Endothelial cell of umbilical vein (primary cell): ENCODE data around the gene PLEKHA3. TPM values are rescaled to one million over a fixed set of nuclear protein-coding genes. Genes with fewer than 3 reads are reported as not detected.

ENCODE experiments used
- BruUV-seq: library from RNA; stranded (reverse); fragments of 400-500 nt; replicated peaks from 2 replicates; lab custom pipeline; 2021; lab: Mats Ljungman, UMichigan
- CTCF ChIA-PET: fragments of 300-600, 350-600 bp; sonication (Branson Sonifier 250); formaldehyde crosslinking; loops from one replicate; lab custom pipeline; 2021; ENCODE audit warnings: antibody characterized with exemption, inconsistent platforms; lab: Charles Lee
- POLR2A ChIA-PET: fragments of 300-600, 350-600 bp; sonication (Branson Sonifier 250); formaldehyde crosslinking; loops from one replicate; lab custom pipeline; 2021; ENCODE audit warnings: antibody characterized with exemption, inconsistent platforms; lab: Charles Lee
- DNase-seq: peaks from one replicate; pipeline ENCODE4 v3.0.0-alpha.2; 2011; ENCODE audit warnings: low read depth, low spot score
- FAIRE-seq: peaks from 2 replicates; lab custom pipeline; 2011; peaks lifted over from hg19 to GRCh38; lab: Jason Lieb, UNC
- H2AFZ ChIP-seq: 2 replicates; pipeline ENCODE4 v1.6.0; 2012; ENCODE audit warnings: low read depth, low read length, control low read depth, inconsistent platforms
- H3K27ac ChIP-seq: 2 replicates; pipeline ENCODE4 v1.5.1; 2011; ENCODE audit warnings: low read depth, mild to moderate bottlenecking, control low read depth, low read length, moderate library complexity; ENCODE audit not compliant: insufficient read depth
- H3K27me3 ChIP-seq, 2 experiments: 2 replicates each; pipeline versions ENCODE4 v1.6.0 to v1.6.1; 2011; ENCODE audit warnings: low read length in 2 of 2, mixed read lengths in 1 of 2; ENCODE audit not compliant: control insufficient read depth in 2 of 2, insufficient read depth in 2 of 2
- H3K36me3 ChIP-seq, 2 experiments: 2 replicates in 1 of 2; 3 replicates in 1 of 2; pipeline ENCODE4 v1.5.1; 2011; ENCODE audit warnings: low read length in 2 of 2, mild to moderate bottlenecking in 1 of 2, moderate library complexity in 1 of 2; ENCODE audit not compliant: control insufficient read depth in 2 of 2, insufficient read depth in 2 of 2; ENCODE audit errors: extremely low read depth in 1 of 2
- H3K4me1 ChIP-seq: 3 replicates; pipeline ENCODE4 v1.5.1; 2011; ENCODE audit warnings: mild to moderate bottlenecking, low read length; ENCODE audit not compliant: control insufficient read depth, insufficient read depth; ENCODE audit errors: extremely low read depth
- H3K4me2 ChIP-seq: 2 replicates; pipeline ENCODE4 v1.6.1; 2011; ENCODE audit warnings: low read length, control low read depth, mixed read lengths; ENCODE audit not compliant: insufficient read depth
- H3K4me3 ChIP-seq, 3 experiments: fragments of 200-600 bp in 1 of 3; sonication (generic), shearing (Covaris generic) in 1 of 3; replicated peaks in 1 of 3; 2 replicates each; pipeline ENCODE4 v1.5.1; 2011 to 2016; ENCODE audit warnings: control low read depth in 3 of 3, low read length in 3 of 3, mild to moderate bottlenecking in 2 of 3, inconsistent platforms in 1 of 3, low read depth in 1 of 3, moderate library complexity in 1 of 3; ENCODE audit not compliant: insufficient read depth in 1 of 3
- H3K79me2 ChIP-seq: 2 replicates; pipeline ENCODE4 v1.6.0; 2012; ENCODE audit warnings: low read length, inconsistent platforms; ENCODE audit not compliant: control insufficient read depth, insufficient read depth
- H3K9ac ChIP-seq: replicated peaks from 2 replicates; pipeline ENCODE3; 2011; ENCODE audit warnings: low read length, control low read depth; ENCODE audit not compliant: insufficient read depth; ENCODE audit errors: extremely low read depth
- H3K9me1 ChIP-seq: replicated peaks from 3 replicates; pipeline ENCODE4 v1.6.0; 2011; ENCODE audit warnings: mild to moderate bottlenecking, low read length; ENCODE audit not compliant: control insufficient read depth, insufficient read depth; ENCODE audit errors: extremely low read depth
- H3K9me3 ChIP-seq: replicated peaks from 2 replicates; pipeline ENCODE4 v1.5.1; 2012; ENCODE audit warnings: low read length, inconsistent platforms; ENCODE audit not compliant: control insufficient read depth, insufficient read depth
- H4K20me1 ChIP-seq: replicated peaks from 2 replicates; pipeline ENCODE3; 2011; ENCODE audit warnings: mild to moderate bottlenecking, low read length; ENCODE audit not compliant: control insufficient read depth, insufficient read depth; ENCODE audit errors: extremely low read depth
- FOS ChIP-seq: IDR thresholded peaks from 2 replicates; pipeline ENCODE4 v1.6.1; 2011; ENCODE audit warnings: mild to moderate bottlenecking, low read length, moderate library complexity, borderline replicate concordance; ENCODE audit not compliant: insufficient read depth
- JUN ChIP-seq: IDR thresholded peaks from 2 replicates; pipeline ENCODE4 v1.6.1; 2011; ENCODE audit warnings: borderline replicate concordance, low read depth; ENCODE audit not compliant: insufficient read length, insufficient read depth
- MAX ChIP-seq: IDR thresholded peaks from 2 replicates; pipeline ENCODE4 v1.6.1; 2011; ENCODE audit not compliant: insufficient read depth, insufficient read length
- MYC ChIP-seq: IDR thresholded peaks from one replicate; pipeline ENCODE4 v1.6.1; 2011; ENCODE audit warnings: mild to moderate bottlenecking, low read depth, low read length
- dilution Hi-C: fragments of 300-500 bp; cut with MboI; formaldehyde crosslinking; loops from one replicate; pipeline ENCODE4 v1.15.0; 2019; ENCODE audit warnings: low sequenced_read_pairs; ENCODE audit not compliant: extremely low pct_ligation_motif_present
- intact Hi-C: fragments of 100-400 bp; cut with micrococcal nuclease; formaldehyde crosslinking; loops from one replicate; pipeline ENCODE4 v1.10.0; 2022
- polyA plus RNA-seq, 4 experiments: library from polyadenylated mRNA; depleted of rRNA in 3 of 4; stranded (reverse) in 3 of 4; unstranded in 1 of 4; fragments of >200 nt; gene quantifications; 2 replicates each; pipeline versions ENCODE4 v1.2.1 to v1.2.3, GENCODE V29; 2011 to 2012; ENCODE audit warnings: missing spikeins in 1 of 4
- total RNA-seq: library from RNA; stranded (reverse); gene quantifications from 2 replicates; pipeline ENCODE4 v1.2.3, GENCODE V29; 2021

PLEKHA3 gene
- total and polyA plus RNA-seq, 2 donors (not counting 3 experiments of a cell fraction or from before 2014, with no cell fraction given), result 4.1 to 24.6 TPM

DNA sequence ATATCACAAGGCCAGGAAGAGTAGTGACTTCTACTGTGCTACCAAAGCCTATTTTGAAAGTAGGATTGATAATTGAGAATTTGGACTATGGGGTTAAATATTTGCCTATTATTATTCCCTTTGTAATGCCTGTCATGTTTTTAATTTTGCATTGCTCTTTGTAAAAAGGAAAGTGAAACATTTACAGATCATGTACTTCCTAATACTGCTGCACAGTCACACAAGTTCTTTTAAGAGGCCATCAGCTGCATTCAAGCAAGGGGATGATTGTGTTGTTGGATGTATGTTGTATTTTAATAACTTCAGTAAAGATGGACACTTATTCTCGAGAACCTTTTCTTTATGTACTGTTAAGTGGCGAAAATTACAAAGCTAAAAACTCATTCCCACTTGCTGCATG is 70.1 kb downstream of the PLEKHA3 start:
- DNase-seq (no peak), FAIRE-seq (no peak)
- Histone ChIP-seq H3K4me3 (no peak overlapping the region), H3K36me3 (peaks cover 0 to under 1% of the 10 kb centered on the region in 2 experiments), H3K4me1 (no peaks in the 10 kb centered on the region), H3K27ac (no peak overlapping the region), H3K79me2 (no peaks in the 10 kb centered on the region), H3K9ac (no peak overlapping the region), H3K9me1 (no peaks in the 10 kb centered on the region), H2AFZ (no peak overlapping the region), H3K27me3 (no peaks in the 10 kb centered on the region), H3K4me2 (no peak overlapping the region), H4K20me1 (no peaks in the 10 kb centered on the region), H3K9me3 (no peaks in the 10 kb centered on the region)
- TF ChIP-seq MYC (no peak), JUN (no peak)
- no TSS peak for BruUV-seq
- dilution Hi-C loops (no loop called here), intact Hi-C loops (no loop called here)
- POLR2A ChIA-PET, result no interaction called here
- CTCF ChIA-PET, result no interaction called here

DNA sequence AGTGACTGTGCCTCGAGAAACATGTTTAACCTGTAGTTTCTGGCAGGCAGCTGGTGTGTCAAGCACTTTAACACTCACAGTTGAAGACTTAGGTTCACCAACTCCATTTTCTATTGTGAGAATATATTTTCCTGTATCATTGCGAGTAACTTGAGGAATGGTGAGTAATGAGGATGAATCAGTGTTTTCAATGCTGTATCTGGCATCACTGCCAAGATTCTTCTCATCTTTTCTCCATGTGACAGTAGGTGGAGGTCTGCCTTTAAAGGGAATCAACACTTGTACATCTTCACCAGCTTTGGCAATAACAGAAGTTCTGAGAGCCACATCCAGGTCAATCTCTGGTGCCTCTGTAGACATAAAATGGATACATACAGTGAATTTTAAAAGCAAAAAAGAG is 72.8 kb downstream of the PLEKHA3 start:
- dilution Hi-C loops (no loop called here), intact Hi-C loops (no loop called here)
- TF ChIP-seq FOS (peak; percentile 60), MAX (no peak)
- no peaks in the 10 kb centered on the region for H3K9me3 ChIP-seq
- POLR2A ChIA-PET, result no interaction called here
- H3K36me3 ChIP-seq, result no peaks in the 10 kb centered on the region
- H3K27ac ChIP-seq, result no peak overlapping the region
- no peak overlapping the region for H3K9ac ChIP-seq
- H4K20me1 ChIP-seq, result no peaks in the 10 kb centered on the region
- H3K9me1 ChIP-seq, result no peaks in the 10 kb centered on the region
- no peak overlapping the region for H2AFZ ChIP-seq
- no peaks in the 10 kb centered on the region for H3K79me2 ChIP-seq
- no TSS peak for BruUV-seq
- H3K4me1 ChIP-seq, result no peaks in the 10 kb centered on the region
- no peaks in the 10 kb centered on the region for H3K27me3 ChIP-seq
- DNase-seq (peak; percentile 16), FAIRE-seq (no peak)
- no peak overlapping the region for H3K4me2 ChIP-seq
- no peak overlapping the region for H3K4me3 ChIP-seq
- CTCF ChIA-PET, result no interaction called here

Other genes with a start within 250 kb of the PLEKHA3 start
- 42.4 and 46.6 TPM in 2 replicates for gene PRKRA, start 29.3 kb upstream of the PLEKHA3 start, total RNA-seq
- gene PRKRA, start 29.3 kb upstream of the PLEKHA3 start, polyA plus RNA-seq, result 25.8 and 31.0 TPM in 2 replicates
- gene PJVK, start 29.1 kb upstream of the PLEKHA3 start, total RNA-seq, result 1.4 and 1.8 TPM in 2 replicates
- gene PJVK, start 29.1 kb upstream of the PLEKHA3 start, polyA plus RNA-seq, result 1.3 TPM in 2 replicates
- 18.3 and 20.5 TPM in 2 replicates for gene FKBP7, start 1.9 kb upstream of the PLEKHA3 start, total RNA-seq
- gene FKBP7, start 1.9 kb upstream of the PLEKHA3 start, polyA plus RNA-seq, result 9.4 and 11.2 TPM in 2 replicates